Ovary (tissue), 9 donors: ENCODE data around the gene NIPBL. TPM values are rescaled to one million over a fixed set of nuclear protein-coding genes. Genes with fewer than 3 reads are reported as not detected.
"Not testable (repeated sequence)": the region's sequence is repeated elsewhere in the genome, so short reads cannot be mapped to it uniquely, and the experiment has no call there.

Source experiments
- DNase-seq, 5 donors: peaks; one replicate each; pipeline ENCODE4 v3.0.0-alpha.2; 2019 to 2020
- H3K27ac ChIP-seq, 2 donors: fragments of 200-600 bp; one replicate each; pipeline versions ENCODE4 v1.5.1 to v1.8.0; 2019 to 2022
- H3K27me3 ChIP-seq: fragments of 200-600 bp; one replicate; pipeline ENCODE4 v1.8.0; 2022
- H3K36me3 ChIP-seq: fragments of 200-600 bp; sonication (generic); one replicate; pipeline ENCODE4 v1.5.1; 2019
- H3K4me1 ChIP-seq: one replicate; pipeline ENCODE4 v1.8.1; 2013; ENCODE audit warnings: mild to moderate bottlenecking, moderate library complexity; ENCODE audit not compliant: insufficient read depth
- H3K4me3 ChIP-seq: fragments of 200-600 bp; sonication (generic); one replicate; pipeline ENCODE4 v1.5.1; 2017
- H3K9me3 ChIP-seq, 2 donors: fragments of 200-600 bp in 1 of 2; sonication (generic) in 1 of 2; one replicate each; pipeline versions ENCODE4 v1.5.1 to v1.8.1; 2013 to 2019; ENCODE audit warnings: mild to moderate bottlenecking in 1 of 2, moderate library complexity in 1 of 2
- EP300 ChIP-seq: sonication (generic); formaldehyde crosslinking; IDR thresholded peaks from one replicate; pipeline ENCODE4 v1.6.1; 2017; ENCODE audit warnings: antibody characterized with exemption
- POLR2A ChIP-seq: fragments of 450-650 bp; IDR thresholded peaks from one replicate; pipeline ENCODE4 v1.6.1; 2017; ENCODE audit warnings: antibody characterized with exemption, mild to moderate bottlenecking, moderate library complexity
- WGBS, 3 donors: extraction: QIAGEN DNeasy Blood & Tissue Kit in 1 of 3; methylation state at CpG; one replicate each; pipeline versions ENCODE4 v1.1.5 to v1.1.7; 2013 to 2017; 5-methylcytosine and 5-hydroxymethylcytosine counted together
- intact Hi-C, 4 donors: fragments of 100-400 bp; cut with DNase I; formaldehyde crosslinking; loops; one replicate each; pipeline versions ENCODE4 v1.11.0 to v1.15.1; 2022 to 2023
- polyA plus RNA-seq, 2 donors: library from polyadenylated mRNA; stranded (reverse); fragments of 200-250 nt in 1 of 2; fragments of 350-450 nt in 1 of 2; fragmentation: Illumina TruSeq in 1 of 2; extraction: RNeasy Lipid Tissue Mini Kit (QIAGEN cat#74804) in 1 of 2; gene quantifications; one replicate each; pipeline ENCODE4 v1.2.3, GENCODE V29; 2013 to 2014
- total RNA-seq, 7 donors: library from RNA; depleted of rRNA in 2 of 7; stranded (reverse); fragments of >200 nt in 2 of 7; fragmentation: NEBNext Ultra II Directional in 3 of 7; extraction: Animal tissue kit (Norgen Biotek cat#: 25700) in 3 of 7; gene quantifications; one replicate each; pipeline versions ENCODE4 v1.1.0 to v1.2.4, GENCODE V29; 2016 to 2023
- TF ChIP-seq, protein P1 (sequence below), 3 donors: fragments of 450-650 bp in 2 of 3; fragments of 200-600 bp in 1 of 3; IDR thresholded peaks; one replicate each; pipeline versions ENCODE4 v1.5.1 to v1.8.0; 2016 to 2022; ENCODE audit warnings: antibody characterized with exemption in 3 of 3, mild to moderate bottlenecking in 1 of 3
- donor health status: DM: no; HTN: no; CAD: no; lungs with moderate emphysema.
- donor health status: DM: no; HTN: no; CAD: no.
- donor health status: Bipolar disorder and iron deficiency.
- donor health status: DM: yes; HTN: yes; CAD: no.
- donor health status: DM: no; HTN: no; CAD: no.
- donor health status: DM: yes; HTN: yes; CAD: no.

Gene NIPBL
- total and polyA plus RNA-seq, 9 donors: 20.8 to 73.1 (median 61.7) TPM

DNA sequence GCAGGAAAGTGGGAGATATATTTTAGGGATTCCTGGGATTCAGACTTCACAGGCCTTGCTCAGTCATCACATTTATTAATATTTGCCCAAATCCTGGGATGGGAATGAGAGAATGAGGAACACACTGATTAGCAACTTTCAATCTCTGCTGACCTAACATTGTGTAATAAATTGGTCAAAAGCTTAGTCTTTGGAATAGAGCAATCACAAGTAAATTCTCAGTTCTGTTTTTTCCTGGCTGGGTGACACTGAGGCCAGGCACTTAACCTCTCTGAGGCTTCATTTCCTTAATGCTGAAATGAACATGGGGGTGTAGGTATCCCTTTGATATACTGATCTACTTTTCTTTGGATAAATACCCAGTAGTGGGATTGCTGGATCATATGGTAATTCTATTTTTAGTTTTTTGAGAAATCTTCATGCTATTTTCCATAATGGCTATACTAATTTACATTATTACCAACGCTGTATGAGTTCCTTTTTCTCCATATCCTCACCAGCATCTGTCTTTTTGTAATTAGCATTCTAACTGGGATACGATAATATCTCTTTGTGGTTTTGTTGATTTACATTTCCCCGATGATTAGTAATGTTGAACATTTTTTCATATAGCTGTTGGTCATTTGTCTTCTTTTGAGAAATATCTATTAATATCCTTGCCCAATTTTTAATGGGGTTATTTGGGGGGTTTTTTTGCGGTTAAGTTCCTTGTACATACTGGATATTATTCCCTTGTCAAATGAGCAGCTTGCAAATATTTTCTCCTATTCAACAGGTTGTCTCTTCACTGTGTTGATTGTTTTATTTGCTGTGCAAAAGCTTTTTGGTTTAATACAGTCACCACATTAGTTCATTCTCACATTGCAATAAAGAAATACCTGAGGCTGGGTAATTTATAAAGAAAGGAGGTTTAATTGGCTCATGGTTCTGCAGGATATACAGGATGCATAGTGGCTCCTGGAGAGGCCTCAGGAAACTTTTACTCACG, 36.8 kb upstream of the NIPBL start:
- no peak overlapping the region for H3K4me3 ChIP-seq
- intact Hi-C loops: loop anchor here in 2 of 4 donors (1.0 to 5.0 kb wide), 2 partner anchors 15 to 387 kb away; no protein-coding TSS in a partner anchor
- H3K9me3 ChIP-seq: no peaks in the 10 kb centered on the region
- H3K36me3 ChIP-seq: no peaks in the 10 kb centered on the region
- no peak overlapping the region for H3K27ac ChIP-seq
- H3K4me1 ChIP-seq: peaks cover 1% of the 10 kb centered on the region
- WGBS, 3 donors: 75 to 82% (median 80%) methylated on average over 5 of the region's 5 CpGs
- DNase-seq: no peak
- TF ChIP-seq EP300 (no peak), POLR2A (no peak)
- TF ChIP-seq, protein P1, sequence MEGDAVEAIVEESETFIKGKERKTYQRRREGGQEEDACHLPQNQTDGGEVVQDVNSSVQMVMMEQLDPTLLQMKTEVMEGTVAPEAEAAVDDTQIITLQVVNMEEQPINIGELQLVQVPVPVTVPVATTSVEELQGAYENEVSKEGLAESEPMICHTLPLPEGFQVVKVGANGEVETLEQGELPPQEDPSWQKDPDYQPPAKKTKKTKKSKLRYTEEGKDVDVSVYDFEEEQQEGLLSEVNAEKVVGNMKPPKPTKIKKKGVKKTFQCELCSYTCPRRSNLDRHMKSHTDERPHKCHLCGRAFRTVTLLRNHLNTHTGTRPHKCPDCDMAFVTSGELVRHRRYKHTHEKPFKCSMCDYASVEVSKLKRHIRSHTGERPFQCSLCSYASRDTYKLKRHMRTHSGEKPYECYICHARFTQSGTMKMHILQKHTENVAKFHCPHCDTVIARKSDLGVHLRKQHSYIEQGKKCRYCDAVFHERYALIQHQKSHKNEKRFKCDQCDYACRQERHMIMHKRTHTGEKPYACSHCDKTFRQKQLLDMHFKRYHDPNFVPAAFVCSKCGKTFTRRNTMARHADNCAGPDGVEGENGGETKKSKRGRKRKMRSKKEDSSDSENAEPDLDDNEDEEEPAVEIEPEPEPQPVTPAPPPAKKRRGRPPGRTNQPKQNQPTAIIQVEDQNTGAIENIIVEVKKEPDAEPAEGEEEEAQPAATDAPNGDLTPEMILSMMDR (IDR thresholded peaks at IDR 0.05): no peak
- no peaks in the 10 kb centered on the region for H3K27me3 ChIP-seq

DNA sequence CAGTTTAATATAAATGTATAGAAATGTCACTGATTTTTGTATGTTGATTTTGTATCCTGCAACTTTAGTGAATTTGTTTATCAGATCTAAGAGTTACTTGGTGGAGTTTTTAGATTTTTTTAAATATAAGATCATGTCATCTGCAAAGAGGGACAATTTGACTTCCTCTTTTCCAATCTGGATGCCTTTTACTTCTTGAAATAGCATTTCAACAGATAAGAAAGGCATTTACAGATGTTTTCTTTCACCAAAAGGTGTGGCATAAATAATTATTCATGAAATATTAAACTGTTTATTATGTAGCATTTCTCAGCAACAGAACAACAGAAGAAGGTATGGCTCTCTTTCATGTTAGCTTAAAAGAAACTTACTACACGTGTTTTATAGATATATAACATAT, 34.9 kb upstream of the NIPBL start:
- peaks cover 1% of the 10 kb centered on the region for H3K4me1 ChIP-seq
- no peak overlapping the region for H3K27ac ChIP-seq
- DNase-seq: no peak
- no peaks in the 10 kb centered on the region for H3K36me3 ChIP-seq
- WGBS, 3 donors: 58 to 83% (median 62%) methylated on average over 1 of the region's 1 CpG
- no peaks in the 10 kb centered on the region for H3K27me3 ChIP-seq
- intact Hi-C loops: loop anchor here in 1 of 4 donors (5.0 kb wide), 1 partner anchor 389 kb away; no protein-coding TSS in a partner anchor
- TF ChIP-seq POLR2A (no peak), EP300 (no peak)
- TF ChIP-seq, protein P1 (IDR thresholded peaks at IDR 0.05): no peak
- no peaks in the 10 kb centered on the region for H3K9me3 ChIP-seq
- no peak overlapping the region for H3K4me3 ChIP-seq

DNA sequence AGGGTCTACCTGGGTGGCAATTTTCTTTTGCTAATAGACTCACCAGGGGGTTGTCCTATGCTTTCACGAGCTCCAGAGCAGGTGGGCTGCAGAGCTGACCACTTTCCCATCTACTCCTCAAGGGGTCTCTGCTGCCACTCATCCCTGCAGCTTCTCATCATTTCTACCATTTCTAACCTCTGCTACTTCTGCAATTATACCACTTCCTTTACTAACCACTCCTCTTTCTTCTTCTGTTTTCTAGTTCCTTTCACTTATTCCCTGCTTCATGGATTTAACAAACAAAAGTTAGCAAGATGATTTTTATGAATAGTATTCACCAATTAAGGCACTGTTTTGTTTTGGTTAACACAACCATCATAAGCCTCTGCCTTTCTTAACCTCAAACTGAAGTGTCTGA, 34.5 kb upstream of the NIPBL start:
- TF ChIP-seq, protein P1 (IDR thresholded peaks at IDR 0.05): no peak
- TF ChIP-seq EP300 (no peak), POLR2A (no peak)
- H3K27me3 ChIP-seq: no peaks in the 10 kb centered on the region
- 44 to 57% (median 50%) methylated on average over 1 of the region's 1 CpG for WGBS, 3 donors
- no peak for DNase-seq
- no peaks in the 10 kb centered on the region for H3K9me3 ChIP-seq
- intact Hi-C loops: loop anchor here in 1 of 4 donors (5.0 kb wide), 1 partner anchor 390 kb away; no protein-coding TSS in a partner anchor
- no peaks in the 10 kb centered on the region for H3K36me3 ChIP-seq
- no peak overlapping the region for H3K4me3 ChIP-seq
- H3K27ac ChIP-seq: no peak overlapping the region
- no peaks in the 10 kb centered on the region for H3K4me1 ChIP-seq

DNA sequence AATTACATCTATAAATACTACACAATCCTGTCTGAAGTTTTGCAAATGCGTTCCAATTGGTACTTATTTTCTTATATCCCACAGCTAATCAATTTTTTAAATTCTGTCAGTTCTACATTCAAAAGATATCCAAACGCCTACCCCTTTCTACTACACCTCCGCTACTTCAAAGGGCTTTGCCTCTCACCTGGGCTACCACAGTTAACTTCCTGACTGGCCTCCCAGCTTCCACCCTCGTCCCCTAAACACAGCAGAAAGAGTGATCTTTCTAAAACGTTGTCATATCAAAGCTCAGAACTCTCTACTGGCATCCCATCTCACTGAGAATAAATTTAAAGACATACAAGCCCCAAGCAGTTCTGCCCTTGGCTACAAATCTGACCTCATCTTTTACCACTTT, 32.3 kb upstream of the NIPBL start:
- intact Hi-C loops: loop anchor here in 1 of 4 donors (5.0 kb wide), 1 partner anchor 392 kb away; no protein-coding TSS in a partner anchor
- H3K27ac ChIP-seq: no peak overlapping the region
- no peaks in the 10 kb centered on the region for H3K36me3 ChIP-seq
- DNase-seq: no peak
- no peaks in the 10 kb centered on the region for H3K4me1 ChIP-seq
- no peaks in the 10 kb centered on the region for H3K9me3 ChIP-seq
- 70 to 77% (median 76%) methylated on average over 5 of the region's 5 CpGs for WGBS, 3 donors
- TF ChIP-seq, protein P1 (IDR thresholded peaks at IDR 0.05): no peak
- TF ChIP-seq POLR2A (no peak), EP300 (no peak)
- no peaks in the 10 kb centered on the region for H3K27me3 ChIP-seq
- no peak overlapping the region for H3K4me3 ChIP-seq

DNA sequence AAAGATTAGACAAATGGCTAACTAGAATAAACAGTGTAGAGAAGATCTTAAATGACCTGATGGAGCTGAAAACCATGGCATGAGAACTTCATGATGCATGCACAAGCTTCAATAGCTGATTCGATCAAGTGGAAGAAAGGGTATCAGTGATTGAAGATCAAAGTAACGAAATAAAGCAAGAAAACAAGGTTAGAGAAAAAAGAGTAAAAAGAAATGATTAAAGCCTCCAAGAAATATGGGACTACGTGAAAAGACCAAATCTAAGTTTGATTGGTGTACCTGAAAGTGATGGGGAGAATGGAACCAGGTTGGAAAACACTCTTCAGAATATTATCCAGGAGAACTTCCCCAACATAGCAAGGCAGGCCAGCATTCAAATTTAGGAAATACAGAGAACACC, 28.0 kb upstream of the NIPBL start:
- intact Hi-C loops, H3K4me1 ChIP-seq, H3K27ac ChIP-seq, DNase-seq, H3K27me3 ChIP-seq, H3K4me3 ChIP-seq, H3K9me3 ChIP-seq, H3K36me3 ChIP-seq: not testable (repeated sequence)
- WGBS, 3 donors: 90 to 94% (median 93%) methylated on average over 3 of the region's 3 CpGs

DNA sequence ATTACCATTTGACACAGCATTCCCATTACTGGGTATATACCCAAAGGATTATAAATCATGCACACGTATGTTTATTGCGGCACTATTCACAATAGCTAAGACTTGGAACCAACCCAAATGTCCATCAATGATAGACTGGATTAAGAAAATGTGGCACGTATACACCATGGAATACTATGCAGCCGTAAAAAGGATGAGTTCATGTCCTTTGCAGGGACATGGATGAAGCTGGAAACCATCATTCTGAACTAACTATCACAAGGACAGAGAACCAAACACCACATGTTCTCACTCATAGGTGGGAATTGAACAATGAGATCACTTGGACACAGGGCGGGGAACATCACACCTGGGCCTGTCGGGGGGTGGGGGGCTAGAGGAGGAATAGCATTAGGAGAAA, 23.7 kb upstream of the NIPBL start:
- H3K9me3 ChIP-seq, H3K27me3 ChIP-seq, intact Hi-C loops, H3K36me3 ChIP-seq, H3K4me3 ChIP-seq, H3K4me1 ChIP-seq, DNase-seq, H3K27ac ChIP-seq: not testable (repeated sequence)
- 93 to 95% (median 95%) methylated on average over 6 of the region's 6 CpGs for whole genome bisulfite sequencing, 3 donors
